CD14-positive monocyte (primary cell): Measurements from ENCODE around the gene SCRN1. TPM values are rescaled to one million over a fixed set of nuclear protein-coding genes. Genes with fewer than 3 reads are reported as not detected.

Experiments used
- DNase-seq, 3 donors: peaks; one replicate each; pipeline ENCODE4 v3.0.0-alpha.2; 2011 to 2022
- H2AFZ ChIP-seq: 2 replicates; pipeline ENCODE4 v1.6.0; 2012; ENCODE audit warnings: mild to moderate bottlenecking, low read depth, low read length, inconsistent platforms; ENCODE audit not compliant: insufficient read depth, poor library complexity, severe bottlenecking
- H3K27ac ChIP-seq, 2 donors: 1 replicate in 1 of 2; 2 replicates in 1 of 2; pipeline ENCODE4 v1.5.1; 2012 to 2013; ENCODE audit warnings: low read length in 2 of 2, control low read depth in 1 of 2, inconsistent platforms in 1 of 2, low read depth in 1 of 2, mild to moderate bottlenecking in 1 of 2
- H3K27me3 ChIP-seq, 2 donors: one replicate each; pipeline versions ENCODE4 v1.6.0 to v1.6.1; 2011 to 2013; ENCODE audit warnings: low read length in 2 of 2; ENCODE audit not compliant: control insufficient read depth in 2 of 2, insufficient read depth in 2 of 2
- H3K36me3 ChIP-seq, 2 donors: replicated peaks in 1 of 2; 1 replicate in 1 of 2; 2 replicates in 1 of 2; pipeline versions ENCODE4 v1.5.1 to v1.6.1; 2012 to 2013; ENCODE audit warnings: low read length in 2 of 2, control low read depth in 1 of 2, inconsistent platforms in 1 of 2, mild to moderate bottlenecking in 1 of 2; ENCODE audit not compliant: insufficient read depth in 2 of 2, control insufficient read depth in 1 of 2
- H3K4me1 ChIP-seq, 2 donors: 1 replicate in 1 of 2; 2 replicates in 1 of 2; pipeline versions ENCODE4 v1.5.1 to v1.6.1; 2012 to 2013; ENCODE audit warnings: low read length in 2 of 2, control low read depth in 1 of 2, inconsistent platforms in 1 of 2, mild to moderate bottlenecking in 1 of 2, moderate library complexity in 1 of 2; ENCODE audit not compliant: insufficient read depth in 2 of 2, control insufficient read depth in 1 of 2
- H3K4me2 ChIP-seq: replicated peaks from 2 replicates; pipeline ENCODE3; 2012; ENCODE audit warnings: low read length, moderate library complexity, mild to moderate bottlenecking; ENCODE audit not compliant: poor library complexity, severe bottlenecking; ENCODE audit errors: extremely low read depth
- H3K4me3 ChIP-seq, 3 experiments: fragments of 200-600 bp in 1 of 3; sonication (generic) in 1 of 3; replicated peaks in 1 of 3; 1 replicate in 2 of 3; 2 replicates in 1 of 3; pipeline ENCODE4 v1.5.1; 2011 to 2013; ENCODE audit warnings: low read length in 3 of 3, mild to moderate bottlenecking in 3 of 3, control low read depth in 2 of 3, low read depth in 2 of 3, inconsistent platforms in 1 of 3, moderate library complexity in 1 of 3
- H3K79me2 ChIP-seq: 2 replicates; pipeline ENCODE4 v1.6.0; 2012; ENCODE audit warnings: mild to moderate bottlenecking, control low read depth, inconsistent platforms, low read length, moderate library complexity; ENCODE audit not compliant: insufficient read depth
- H3K9ac ChIP-seq: 2 replicates; pipeline ENCODE4 v1.6.0; 2017; ENCODE audit warnings: low read length, mild to moderate bottlenecking; ENCODE audit not compliant: insufficient read depth, poor library complexity, severe bottlenecking
- H3K9me3 ChIP-seq, 2 donors: replicated peaks in 1 of 2; 1 replicate in 1 of 2; 2 replicates in 1 of 2; pipeline versions ENCODE4 v1.5.1 to v1.6.1; 2012 to 2013; ENCODE audit warnings: low read length in 2 of 2, control low read depth in 1 of 2; ENCODE audit not compliant: control insufficient read depth in 1 of 2, insufficient read depth in 1 of 2
- H4K20me1 ChIP-seq: 2 replicates; pipeline ENCODE4 v1.6.0; 2012; ENCODE audit warnings: mild to moderate bottlenecking, low read length, control low read depth, moderate library complexity; ENCODE audit not compliant: insufficient read depth
- H3K27ac Mint-ChIP-seq, 7 donors: one replicate each; pipeline ENCODE4 v1.8.0; 2020; ENCODE audit warnings: mild to moderate bottlenecking in 7 of 7, mixed read lengths in 7 of 7, moderate library complexity in 6 of 7, inconsistent platforms in 2 of 7
- H3K27me3 Mint-ChIP-seq, 3 donors: one replicate each; pipeline ENCODE4 v1.8.0; 2021 to 2022; ENCODE audit warnings: low read depth in 3 of 3, mild to moderate bottlenecking in 3 of 3, mixed read lengths in 3 of 3, moderate library complexity in 3 of 3, inconsistent platforms in 1 of 3
- H3K36me3 Mint-ChIP-seq, 2 donors: one replicate each; pipeline ENCODE4 v1.8.0; 2020; ENCODE audit warnings: mixed read lengths in 2 of 2, inconsistent platforms in 1 of 2, mild to moderate bottlenecking in 1 of 2
- H3K4me1 Mint-ChIP-seq: one replicate; pipeline ENCODE4 v1.8.0; 2020; ENCODE audit warnings: mild to moderate bottlenecking, mixed read lengths
- H3K4me3 Mint-ChIP-seq, 2 donors: one replicate each; pipeline ENCODE4 v1.8.0; 2020; ENCODE audit warnings: mild to moderate bottlenecking in 2 of 2, mixed read lengths in 2 of 2, moderate library complexity in 1 of 2
- H3K9me3 Mint-ChIP-seq, 7 donors: one replicate each; pipeline ENCODE4 v1.8.0; 2020 to 2022; ENCODE audit warnings: mixed read lengths in 7 of 7, mild to moderate bottlenecking in 6 of 7, moderate library complexity in 6 of 7, inconsistent platforms in 2 of 7
- WGBS: methylation state at CpG from one replicate; pipeline ENCODE4 v1.1.5; 2013; ENCODE audit warnings: missing lambda C conversion rate; ENCODE audit not compliant: insufficient coverage; 5-methylcytosine and 5-hydroxymethylcytosine counted together
- intact Hi-C, 2 donors: fragments of 100-400 bp; cut with micrococcal nuclease; formaldehyde crosslinking; loops; one replicate each; pipeline versions ENCODE4 v1.15.0 to v1.15.1; 2023
- polyA plus RNA-seq, 3 donors: library from polyadenylated mRNA; depleted of rRNA in 1 of 3; unstranded in 2 of 3; stranded (reverse) in 1 of 3; fragments of 300-500 nt in 2 of 3; fragments of >200 nt in 1 of 3; fragmentation: Illumina TruSeq in 2 of 3; gene quantifications; 1 replicate in 2 of 3; 2 replicates in 1 of 3; pipeline ENCODE4 v1.2.3, GENCODE V29; 2012 to 2021
- TF ChIP-seq, protein P1 (sequence below): fragments of 200-600 bp; IDR thresholded peaks from one replicate; pipeline ENCODE4 v1.8.0; 2022; ENCODE audit warnings: antibody characterized with exemption, mild to moderate bottlenecking

Gene SCRN1
- polyA plus RNA-seq, 3 donors, result 8.4 to 12.1 (median 8.6) TPM

- peaks cover 10 to 16% of the 10 kb centered on the region in 2 donors for H3K9me3 ChIP-seq
- no peak for DNase-seq
- no peaks in the 10 kb centered on the region for H4K20me1 ChIP-seq
- TF ChIP-seq, protein P1, sequence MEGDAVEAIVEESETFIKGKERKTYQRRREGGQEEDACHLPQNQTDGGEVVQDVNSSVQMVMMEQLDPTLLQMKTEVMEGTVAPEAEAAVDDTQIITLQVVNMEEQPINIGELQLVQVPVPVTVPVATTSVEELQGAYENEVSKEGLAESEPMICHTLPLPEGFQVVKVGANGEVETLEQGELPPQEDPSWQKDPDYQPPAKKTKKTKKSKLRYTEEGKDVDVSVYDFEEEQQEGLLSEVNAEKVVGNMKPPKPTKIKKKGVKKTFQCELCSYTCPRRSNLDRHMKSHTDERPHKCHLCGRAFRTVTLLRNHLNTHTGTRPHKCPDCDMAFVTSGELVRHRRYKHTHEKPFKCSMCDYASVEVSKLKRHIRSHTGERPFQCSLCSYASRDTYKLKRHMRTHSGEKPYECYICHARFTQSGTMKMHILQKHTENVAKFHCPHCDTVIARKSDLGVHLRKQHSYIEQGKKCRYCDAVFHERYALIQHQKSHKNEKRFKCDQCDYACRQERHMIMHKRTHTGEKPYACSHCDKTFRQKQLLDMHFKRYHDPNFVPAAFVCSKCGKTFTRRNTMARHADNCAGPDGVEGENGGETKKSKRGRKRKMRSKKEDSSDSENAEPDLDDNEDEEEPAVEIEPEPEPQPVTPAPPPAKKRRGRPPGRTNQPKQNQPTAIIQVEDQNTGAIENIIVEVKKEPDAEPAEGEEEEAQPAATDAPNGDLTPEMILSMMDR, result no peak
- no peaks in the 10 kb centered on the region for H3K79me2 ChIP-seq
- Mint-ChIP-seq H3K4me3 (no peak overlapping the region), H3K4me1 (peaks cover 8% of the 10 kb centered on the region), H3K36me3 (peaks cover 35 to 43% of the 10 kb centered on the region in 2 donors), H3K9me3 (peaks cover 8 to 14% (median 10%) of the 10 kb centered on the region in 7 donors), H3K27ac (peak overlapping the region in 1 of 7 donors; percentile 18), H3K27me3 (peaks cover 0 to 5% (median 1%) of the 10 kb centered on the region in 3 donors)
- no peak overlapping the region for H3K9ac ChIP-seq
- H3K4me2 ChIP-seq, result no peak overlapping the region
- H3K27me3 ChIP-seq, result no peaks in the 10 kb centered on the region
- H2AFZ ChIP-seq, result no peak overlapping the region
- peaks cover 2 to 13% of the 10 kb centered on the region in 2 donors for H3K4me1 ChIP-seq
- peaks cover 19 to 72% of the 10 kb centered on the region in 2 donors for H3K36me3 ChIP-seq
- WGBS, result 100% methylated on average over 1 of the region's 2 CpGs
- no peak overlapping the region for H3K4me3 ChIP-seq
- intact Hi-C loops, result loop anchor here in 1 of 2 donors (10.0 kb wide), 1 partner anchor 116 kb away; no protein-coding TSS in a partner anchor
- no peak overlapping the region for H3K27ac ChIP-seq
These were observed 41.0 kb downstream of the SCRN1 start for GRCh38 chr7:29948587-29948986.

DNA sequence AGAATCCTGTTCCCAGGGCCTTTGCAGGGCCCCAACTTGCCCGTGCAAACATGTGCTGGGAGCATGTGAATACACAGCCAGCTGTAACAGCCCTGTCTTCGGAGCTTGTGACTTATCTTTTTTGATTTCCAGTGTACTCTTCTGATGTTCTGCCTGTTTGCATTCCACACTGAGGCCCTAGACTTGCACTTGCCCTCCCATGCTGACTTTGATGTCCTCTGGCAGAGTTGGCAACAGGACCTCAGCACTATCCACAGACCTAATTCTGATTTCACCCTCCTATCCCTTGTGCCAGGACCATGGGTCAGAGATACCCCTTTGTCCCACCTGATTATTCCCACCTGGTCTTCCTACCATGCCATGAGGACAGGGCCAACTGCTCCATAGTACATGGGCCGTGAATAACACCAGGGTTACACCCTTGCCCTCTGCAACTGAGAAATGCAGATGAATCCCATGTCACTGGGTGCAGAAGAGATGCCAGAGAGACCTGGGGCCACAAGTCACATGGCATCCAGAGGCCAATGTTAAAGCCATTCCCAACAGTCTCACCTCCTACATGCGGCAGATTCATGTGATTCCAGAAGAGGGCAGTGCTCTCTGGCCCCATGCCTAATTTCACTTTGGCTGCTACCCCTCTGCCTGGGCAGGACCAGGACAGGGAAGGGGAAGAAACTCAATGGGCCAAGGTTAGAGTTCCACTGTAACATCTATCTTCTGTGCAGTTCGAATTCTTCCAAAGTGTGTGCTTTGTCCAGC is 43.0 kb downstream of the SCRN1 start:
- Mint-ChIP-seq H3K36me3 (peaks cover 36 to 44% of the 10 kb centered on the region in 2 donors), H3K4me1 (peaks cover 6% of the 10 kb centered on the region), H3K27ac (peak overlapping the region in 3 of 7 donors; percentile 22 to 84 (median 57)), H3K9me3 (peaks cover 8 to 14% (median 10%) of the 10 kb centered on the region in 7 donors), H3K4me3 (no peak overlapping the region), H3K27me3 (peaks cover 0 to 2% (median 0%) of the 10 kb centered on the region in 3 donors)
- no peak overlapping the region for H3K4me2 ChIP-seq
- TF ChIP-seq, protein P1, result peak; percentile 53
- no peak overlapping the region for H3K9ac ChIP-seq
- intact Hi-C loops, result loop anchor here in 1 of 2 donors (10.0 kb wide), 1 partner anchor 118 kb away; no protein-coding TSS in a partner anchor
- no peaks in the 10 kb centered on the region for H3K27me3 ChIP-seq
- peak; percentile 37 to 54 (median 40) for DNase-seq
- H2AFZ ChIP-seq, result no peak overlapping the region
- peaks cover 18 to 77% of the 10 kb centered on the region in 2 donors for H3K36me3 ChIP-seq
- peaks cover 10 to 16% of the 10 kb centered on the region in 2 donors for H3K9me3 ChIP-seq
- no peak overlapping the region for H3K27ac ChIP-seq
- 89% methylated on average over 4 of the region's 5 CpGs for whole genome bisulfite sequencing
- no peaks in the 10 kb centered on the region for H3K79me2 ChIP-seq
- H3K4me3 ChIP-seq, result no peak overlapping the region
- H4K20me1 ChIP-seq, result no peaks in the 10 kb centered on the region
- H3K4me1 ChIP-seq, result peaks cover 0 to 7% of the 10 kb centered on the region in 2 donors
